GM06990 (cell line): ENCODE results near the gene PRPF4.
"Not testable (repeated sequence)": the region's sequence is repeated elsewhere in the genome, so short reads cannot be mapped to it uniquely, and the experiment has no call there.

ENCODE experiments used
- DNase-seq: peaks from one replicate; pipeline ENCODE4 v3.0.0-alpha.2; 2011; ENCODE audit not compliant: insufficient read length; ENCODE audit errors: extremely low read depth
- H3K27me3 ChIP-seq: replicated peaks from 2 replicates; pipeline ENCODE4 v1.6.0; 2011; ENCODE audit warnings: low read length; ENCODE audit not compliant: control insufficient read depth, insufficient read depth
- H3K36me3 ChIP-seq: 2 replicates; pipeline ENCODE4 v1.5.1; 2011; ENCODE audit warnings: low read length; ENCODE audit not compliant: control insufficient read depth, insufficient read depth
- H3K4me3 ChIP-seq: replicated peaks from 2 replicates; pipeline ENCODE4 v1.5.1; 2011; ENCODE audit warnings: low read depth, mild to moderate bottlenecking, control low read depth, low read length
- TF ChIP-seq, protein P1 (sequence below): IDR thresholded peaks from 2 replicates; pipeline ENCODE4 v1.5.1; 2011; ENCODE audit warnings: low read length, control low read depth, mild to moderate bottlenecking, inconsistent platforms; ENCODE audit not compliant: insufficient read depth, poor library complexity, severe bottlenecking

The PRPF4 gene

DNA sequence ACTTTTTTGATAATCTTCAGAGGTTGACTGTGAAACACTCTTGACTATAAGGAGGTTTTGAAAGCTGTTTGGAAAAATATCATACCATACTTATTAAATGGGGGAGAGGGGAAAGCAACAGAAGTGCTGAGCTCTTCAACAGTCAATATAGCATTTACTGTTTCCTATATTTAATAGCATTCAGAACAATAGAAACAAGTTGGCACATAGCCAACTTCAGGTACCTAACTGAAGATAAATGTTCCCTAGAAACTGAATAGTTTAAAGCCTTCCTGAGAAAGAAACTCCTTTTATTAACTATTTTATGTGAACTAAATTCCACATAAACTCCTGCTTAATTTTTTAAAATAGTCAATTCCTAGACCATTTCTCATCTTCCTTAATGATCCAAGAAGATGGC lies 27.8 kb upstream of the PRPF4 start:
- no peaks in the 10 kb centered on the region for H3K27me3 ChIP-seq
- no peak for DNase-seq
- no peaks in the 10 kb centered on the region for H3K36me3 ChIP-seq
- H3K4me3 ChIP-seq = no peak overlapping the region
- TF ChIP-seq, protein P1, sequence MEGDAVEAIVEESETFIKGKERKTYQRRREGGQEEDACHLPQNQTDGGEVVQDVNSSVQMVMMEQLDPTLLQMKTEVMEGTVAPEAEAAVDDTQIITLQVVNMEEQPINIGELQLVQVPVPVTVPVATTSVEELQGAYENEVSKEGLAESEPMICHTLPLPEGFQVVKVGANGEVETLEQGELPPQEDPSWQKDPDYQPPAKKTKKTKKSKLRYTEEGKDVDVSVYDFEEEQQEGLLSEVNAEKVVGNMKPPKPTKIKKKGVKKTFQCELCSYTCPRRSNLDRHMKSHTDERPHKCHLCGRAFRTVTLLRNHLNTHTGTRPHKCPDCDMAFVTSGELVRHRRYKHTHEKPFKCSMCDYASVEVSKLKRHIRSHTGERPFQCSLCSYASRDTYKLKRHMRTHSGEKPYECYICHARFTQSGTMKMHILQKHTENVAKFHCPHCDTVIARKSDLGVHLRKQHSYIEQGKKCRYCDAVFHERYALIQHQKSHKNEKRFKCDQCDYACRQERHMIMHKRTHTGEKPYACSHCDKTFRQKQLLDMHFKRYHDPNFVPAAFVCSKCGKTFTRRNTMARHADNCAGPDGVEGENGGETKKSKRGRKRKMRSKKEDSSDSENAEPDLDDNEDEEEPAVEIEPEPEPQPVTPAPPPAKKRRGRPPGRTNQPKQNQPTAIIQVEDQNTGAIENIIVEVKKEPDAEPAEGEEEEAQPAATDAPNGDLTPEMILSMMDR = no peak

DNA sequence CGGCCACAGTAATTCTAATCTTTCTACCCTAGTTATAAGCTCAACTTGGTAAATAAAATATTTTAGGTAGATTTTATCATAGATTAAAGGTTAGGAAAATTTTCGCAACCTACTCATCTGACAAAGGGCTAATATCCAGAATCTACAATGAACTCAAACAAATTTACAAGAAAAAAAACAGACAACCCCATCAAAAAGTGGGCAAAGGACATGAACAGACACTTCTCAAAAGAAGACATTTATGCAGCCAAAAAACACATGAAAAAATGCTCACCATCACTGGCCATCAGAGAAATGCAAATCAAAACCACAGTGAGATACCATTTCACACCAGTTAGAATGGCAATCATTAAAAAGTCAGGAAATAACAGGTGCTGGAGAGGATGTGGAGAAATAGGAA lies 25.8 kb upstream of the PRPF4 start:
- not testable (repeated sequence) for H3K36me3 ChIP-seq, H3K4me3 ChIP-seq, H3K27me3 ChIP-seq, DNase-seq

DNA sequence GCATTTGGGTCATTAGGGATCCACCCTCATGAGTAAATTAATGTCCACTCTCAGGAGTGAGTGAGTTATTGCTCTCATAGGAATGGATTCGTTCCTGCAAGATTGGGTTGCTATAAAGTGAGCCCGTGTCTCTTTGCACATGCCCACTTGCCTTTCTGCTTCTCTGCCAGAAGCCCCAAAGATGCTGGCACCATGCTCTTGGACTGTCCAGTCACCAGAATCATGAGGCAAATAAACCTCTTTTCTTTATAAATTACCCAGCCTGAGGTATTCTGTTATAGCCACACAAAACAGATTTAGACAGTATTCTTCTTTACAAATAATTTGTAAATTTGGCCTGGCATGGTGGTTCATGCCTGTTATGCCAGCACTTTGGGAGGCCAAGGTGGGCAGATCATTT lies 24.7 kb upstream of the PRPF4 start:
- H3K27me3 ChIP-seq = no peaks in the 10 kb centered on the region
- no peaks in the 10 kb centered on the region for H3K36me3 ChIP-seq
- H3K4me3 ChIP-seq = no peak overlapping the region
- no peak for DNase-seq
- TF ChIP-seq, protein P1 = no peak

DNA sequence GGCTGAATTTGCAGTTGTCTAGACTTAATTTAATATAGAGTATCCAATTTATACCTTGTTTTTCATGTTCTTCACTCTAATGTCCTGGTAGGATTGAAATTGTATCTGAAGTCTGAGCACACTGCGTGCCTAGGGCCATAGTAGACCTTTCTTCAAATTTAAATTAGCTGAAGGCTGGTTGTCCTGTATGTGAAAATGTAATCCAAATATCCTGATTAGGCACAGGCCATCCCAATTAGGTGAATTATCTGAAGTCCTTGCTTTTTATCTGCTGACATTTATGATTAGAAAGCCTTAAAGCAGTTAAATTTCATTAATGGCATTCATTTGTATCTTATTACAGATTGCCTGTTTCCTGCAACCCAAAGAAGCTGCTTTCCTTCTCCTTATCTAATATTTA lies 20.5 kb upstream of the PRPF4 start:
- Histone ChIP-seq H3K4me3 (no peak overlapping the region), H3K36me3 (no peaks in the 10 kb centered on the region; the same call in 1 of the 2 replicates), H3K27me3 (no peaks in the 10 kb centered on the region)
- TF ChIP-seq, protein P1 = no peak
- DNase-seq = no peak

DNA sequence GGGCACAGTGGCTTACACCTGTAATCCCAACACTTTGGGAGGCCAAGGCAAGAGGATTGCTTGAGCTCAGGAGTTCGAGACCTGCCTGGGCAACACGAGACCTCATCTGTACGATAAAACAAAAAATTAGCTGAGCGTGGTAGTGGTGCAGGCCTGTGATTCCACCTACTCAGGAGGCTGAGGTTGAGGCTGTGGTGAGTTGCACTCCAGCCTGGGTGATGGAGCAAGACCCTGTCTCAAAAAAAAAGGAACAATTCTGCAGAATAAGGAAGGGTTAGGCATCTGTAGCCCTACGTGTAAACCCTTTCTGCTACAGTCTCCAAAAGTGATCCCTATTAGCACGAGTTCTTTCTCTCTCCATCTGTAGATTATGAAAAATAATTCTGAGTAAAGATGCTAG lies 20.0 kb upstream of the PRPF4 start:
- TF ChIP-seq, protein P1 = no peak
- no peaks in the 10 kb centered on the region for H3K27me3 ChIP-seq
- DNase-seq = no peak
- peaks cover 1% of the 10 kb centered on the region for H3K36me3 ChIP-seq
- H3K4me3 ChIP-seq = no peak overlapping the region

DNA sequence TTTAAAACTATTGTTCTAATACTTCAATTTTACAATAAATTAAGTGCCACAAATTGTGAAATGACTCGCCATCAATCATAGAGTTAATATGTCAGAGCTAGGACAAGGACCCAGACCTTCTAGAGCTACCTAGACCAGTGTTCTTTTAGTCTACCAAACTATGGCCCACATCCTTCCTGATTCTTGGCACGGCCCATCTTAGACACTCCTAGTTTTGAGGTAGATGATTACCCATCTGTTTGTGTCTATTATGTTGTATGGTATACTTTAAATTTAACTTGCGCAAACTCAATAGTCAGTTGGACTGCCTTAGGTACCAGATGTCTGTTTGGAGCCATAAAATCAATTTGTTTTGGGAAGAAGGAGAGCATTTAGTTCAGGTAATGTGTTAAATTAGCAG lies 17.6 kb upstream of the PRPF4 start:
- H3K27me3 ChIP-seq = no peaks in the 10 kb centered on the region
- TF ChIP-seq, protein P1 = no peak

More for the DNA sequence above, 17.6 kb upstream of the PRPF4 start:
- no peak for DNase-seq
- H3K4me3 ChIP-seq = no peak overlapping the region
- H3K36me3 ChIP-seq = peaks cover 1% of the 10 kb centered on the region
